Activated naive CD8-positive, alpha-beta T cell (primary cell): ENCODE data around the gene GPN2.
"Not testable (repeated sequence)": the region's sequence is repeated elsewhere in the genome, so short reads cannot be mapped to it uniquely, and the experiment has no call there.

Experiments used
- H3K27ac Mint-ChIP-seq: one replicate; pipeline ENCODE4 v1.8.0; 2021; ENCODE audit warnings: mixed read lengths
- H3K27me3 Mint-ChIP-seq: one replicate; pipeline ENCODE4 v1.8.0; 2021; ENCODE audit warnings: mixed read lengths
- H3K36me3 Mint-ChIP-seq: one replicate; pipeline ENCODE4 v1.8.0; 2021; ENCODE audit warnings: mixed read lengths
- H3K4me1 Mint-ChIP-seq: one replicate; pipeline ENCODE4 v1.8.0; 2021; ENCODE audit warnings: low read depth, mixed read lengths
- H3K4me3 Mint-ChIP-seq: one replicate; pipeline ENCODE4 v1.8.0; 2021; ENCODE audit warnings: mild to moderate bottlenecking, mixed read lengths
- H3K9me3 Mint-ChIP-seq: one replicate; pipeline ENCODE4 v1.8.0; 2021; ENCODE audit warnings: low read depth, mixed read lengths

GPN2 gene

DNA sequence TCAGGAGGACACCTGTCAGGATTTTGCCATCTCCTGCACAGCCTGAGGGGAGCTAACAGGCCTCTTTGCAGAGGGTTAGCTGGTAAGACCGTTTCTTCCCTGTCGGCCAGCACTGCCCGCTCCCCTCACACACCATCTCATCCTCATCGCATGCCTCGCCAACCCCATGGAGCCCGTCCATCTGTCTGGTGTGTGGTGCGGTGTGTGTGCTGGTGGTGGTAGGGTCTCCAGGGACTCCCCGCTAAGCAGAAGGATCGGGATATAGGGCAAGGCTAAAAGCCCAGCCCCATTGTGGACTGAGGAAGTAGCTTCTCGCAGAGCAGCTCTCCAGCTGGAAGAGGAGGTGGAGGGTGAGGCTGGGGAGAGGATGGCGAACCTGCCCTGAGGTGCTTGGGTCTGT lies 33.9 kb downstream of the GPN2 start:
- Mint-ChIP-seq H3K27me3 (no peaks in the 10 kb centered on the region), H3K4me1 (no peaks in the 10 kb centered on the region), H3K27ac (no peak overlapping the region), H3K9me3 (no peaks in the 10 kb centered on the region), H3K4me3 (no peak overlapping the region), H3K36me3 (peaks cover 4% of the 10 kb centered on the region)

DNA sequence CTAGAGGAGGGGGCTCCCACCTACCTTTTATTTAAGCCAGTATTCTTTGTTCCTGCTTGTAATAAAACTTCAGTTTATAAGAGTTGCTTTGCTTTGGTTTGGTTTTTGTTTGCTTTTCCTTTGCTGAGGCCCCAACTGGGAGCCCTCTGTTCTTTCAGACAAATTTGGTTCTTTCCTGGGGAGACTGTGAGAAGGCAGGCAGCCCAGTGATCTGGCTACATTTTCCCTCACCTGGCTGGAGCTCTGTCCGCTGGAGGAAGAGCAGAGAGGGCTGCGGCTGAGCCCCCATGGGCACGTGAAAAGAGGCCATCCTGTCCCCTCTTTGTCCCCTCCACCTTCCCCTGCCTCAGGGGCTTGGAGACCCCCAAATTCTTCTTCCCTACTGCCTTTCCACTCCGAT lies 34.4 kb downstream of the GPN2 start:
- H3K36me3 Mint-ChIP-seq = peaks cover 4% of the 10 kb centered on the region
- no peak overlapping the region for H3K4me3 Mint-ChIP-seq
- H3K27me3 Mint-ChIP-seq = no peaks in the 10 kb centered on the region
- H3K9me3 Mint-ChIP-seq = no peaks in the 10 kb centered on the region
- H3K4me1 Mint-ChIP-seq = no peaks in the 10 kb centered on the region
- H3K27ac Mint-ChIP-seq = no peak overlapping the region

DNA sequence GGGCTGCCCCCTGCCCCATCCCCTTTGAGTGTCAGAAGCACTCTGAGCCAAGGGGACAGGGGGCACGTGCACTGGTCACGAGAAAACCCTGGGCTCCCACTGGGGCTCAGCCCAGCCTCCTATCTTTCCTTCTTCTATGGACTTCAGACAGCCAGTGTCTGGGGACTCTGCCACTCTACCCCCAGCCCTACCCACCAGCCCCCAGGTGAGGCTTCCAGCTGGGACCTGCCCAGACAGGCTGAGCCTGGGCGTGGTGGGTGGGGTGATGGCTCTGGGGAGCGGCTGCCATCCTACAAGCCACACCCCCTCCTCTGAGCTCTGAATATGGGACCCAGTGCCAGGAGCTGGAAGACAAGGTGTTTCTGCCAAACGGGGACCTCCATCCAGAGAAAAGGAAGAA lies 35.2 kb downstream of the GPN2 start:
- Mint-ChIP-seq H3K9me3 (no peaks in the 10 kb centered on the region), H3K4me1 (no peaks in the 10 kb centered on the region), H3K36me3 (peaks cover 4% of the 10 kb centered on the region), H3K4me3 (no peak overlapping the region), H3K27me3 (no peaks in the 10 kb centered on the region), H3K27ac (no peak overlapping the region)

DNA sequence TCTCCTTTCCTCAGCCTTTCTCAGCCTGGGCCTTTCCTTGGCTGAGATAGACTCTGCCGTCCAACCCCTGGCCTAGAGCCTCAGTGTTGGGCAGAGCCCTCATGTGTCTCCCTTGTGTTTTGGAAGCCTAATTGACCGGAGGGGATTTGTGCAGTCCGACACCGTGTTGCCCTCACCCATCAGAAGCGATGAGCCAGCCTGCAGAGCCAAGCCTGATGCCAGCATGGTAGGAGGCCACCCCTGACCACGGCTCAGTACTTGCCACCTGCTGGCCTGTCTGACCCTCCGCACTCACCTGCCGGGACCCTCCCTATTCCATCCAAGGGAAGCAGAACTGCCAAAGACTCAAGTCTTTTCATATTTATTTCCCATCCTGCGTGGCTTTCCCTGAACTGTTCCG lies 36.5 kb downstream of the GPN2 start:
- peaks cover 4% of the 10 kb centered on the region for H3K36me3 Mint-ChIP-seq
- H3K4me1 Mint-ChIP-seq = no peaks in the 10 kb centered on the region
- no peak overlapping the region for H3K27ac Mint-ChIP-seq
- no peaks in the 10 kb centered on the region for H3K9me3 Mint-ChIP-seq
- H3K27me3 Mint-ChIP-seq = no peaks in the 10 kb centered on the region
- no peak overlapping the region for H3K4me3 Mint-ChIP-seq

DNA sequence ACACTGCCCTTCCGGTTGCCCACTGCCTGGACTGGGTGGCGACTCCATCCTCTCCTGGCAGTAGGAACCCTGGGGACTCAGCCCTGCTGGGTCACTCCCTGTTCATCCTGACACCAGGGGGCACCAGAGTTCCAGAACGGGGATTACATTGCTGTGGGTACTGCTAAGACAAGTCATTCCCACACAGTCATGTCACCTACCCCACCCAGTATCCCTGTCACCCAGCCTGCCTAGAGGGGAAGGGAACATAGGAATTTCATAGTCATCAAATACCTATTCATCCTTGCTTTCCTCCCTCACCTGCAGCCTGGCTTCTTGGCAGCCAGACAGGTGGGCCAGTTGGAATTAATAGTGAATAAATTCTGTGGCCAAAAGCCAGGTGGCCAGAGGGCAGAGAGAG lies 36.9 kb downstream of the GPN2 start:
- Mint-ChIP-seq H3K36me3 (peaks cover 4% of the 10 kb centered on the region), H3K27me3 (no peaks in the 10 kb centered on the region), H3K4me1 (no peaks in the 10 kb centered on the region), H3K27ac (no peak overlapping the region), H3K9me3 (no peaks in the 10 kb centered on the region), H3K4me3 (no peak overlapping the region)

DNA sequence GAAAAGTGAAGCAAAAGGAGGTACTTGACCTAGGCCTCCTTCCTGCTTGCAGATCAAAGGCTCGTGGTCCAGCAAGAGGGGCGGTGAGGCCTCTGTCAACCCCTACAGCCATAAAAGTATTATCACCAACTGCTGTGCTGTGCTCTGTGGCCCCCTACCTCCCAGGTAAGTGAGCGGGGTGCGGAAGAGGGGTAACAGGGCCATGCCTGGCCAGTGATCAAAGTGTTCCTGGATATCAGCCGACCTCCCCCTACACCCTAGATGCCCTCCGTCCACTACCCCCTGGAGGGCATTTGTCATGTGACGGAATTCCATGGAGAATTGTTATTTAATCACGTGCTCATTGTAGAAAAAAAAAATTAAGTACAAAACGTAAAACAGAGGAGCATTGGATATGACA lies 37.4 kb downstream of the GPN2 start:
- Mint-ChIP-seq H3K9me3 (no peaks in the 10 kb centered on the region), H3K4me3 (no peak overlapping the region), H3K36me3 (peaks cover 6% of the 10 kb centered on the region), H3K27me3 (no peaks in the 10 kb centered on the region), H3K27ac (no peak overlapping the region), H3K4me1 (no peaks in the 10 kb centered on the region)

DNA sequence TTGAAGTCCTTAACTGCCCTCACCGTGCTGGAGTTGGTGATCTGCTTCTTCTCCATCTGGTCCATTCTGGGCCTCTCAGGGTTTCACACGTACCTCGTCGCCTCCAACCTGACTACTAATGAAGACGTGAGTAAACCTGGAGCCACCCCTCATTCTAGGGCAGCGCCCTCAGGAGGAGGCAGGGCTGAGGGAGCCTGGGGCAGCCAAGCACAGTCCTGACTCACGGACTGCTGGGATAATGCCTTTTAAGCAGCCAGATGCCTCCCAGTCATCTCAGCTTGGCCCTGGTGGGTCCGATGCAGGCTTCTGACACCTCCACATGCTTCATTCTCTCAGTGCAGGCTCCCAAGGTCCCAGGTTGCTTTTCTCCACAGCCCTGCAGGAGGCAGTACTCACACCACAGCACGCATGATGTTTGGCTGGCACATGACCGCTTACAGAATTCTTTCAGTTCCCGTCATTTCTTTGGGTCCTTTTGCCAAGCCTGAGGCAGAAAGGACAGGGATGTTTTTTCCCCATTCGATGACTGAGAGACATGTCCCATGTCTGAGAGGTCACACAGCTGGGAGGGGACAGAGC lies 38.9 kb downstream of the GPN2 start:
- H3K9me3 Mint-ChIP-seq = no peaks in the 10 kb centered on the region
- H3K36me3 Mint-ChIP-seq = peaks cover 9% of the 10 kb centered on the region
- H3K4me1 Mint-ChIP-seq = no peaks in the 10 kb centered on the region
- no peak overlapping the region for H3K27ac Mint-ChIP-seq
- no peaks in the 10 kb centered on the region for H3K27me3 Mint-ChIP-seq
- no peak overlapping the region for H3K4me3 Mint-ChIP-seq

DNA sequence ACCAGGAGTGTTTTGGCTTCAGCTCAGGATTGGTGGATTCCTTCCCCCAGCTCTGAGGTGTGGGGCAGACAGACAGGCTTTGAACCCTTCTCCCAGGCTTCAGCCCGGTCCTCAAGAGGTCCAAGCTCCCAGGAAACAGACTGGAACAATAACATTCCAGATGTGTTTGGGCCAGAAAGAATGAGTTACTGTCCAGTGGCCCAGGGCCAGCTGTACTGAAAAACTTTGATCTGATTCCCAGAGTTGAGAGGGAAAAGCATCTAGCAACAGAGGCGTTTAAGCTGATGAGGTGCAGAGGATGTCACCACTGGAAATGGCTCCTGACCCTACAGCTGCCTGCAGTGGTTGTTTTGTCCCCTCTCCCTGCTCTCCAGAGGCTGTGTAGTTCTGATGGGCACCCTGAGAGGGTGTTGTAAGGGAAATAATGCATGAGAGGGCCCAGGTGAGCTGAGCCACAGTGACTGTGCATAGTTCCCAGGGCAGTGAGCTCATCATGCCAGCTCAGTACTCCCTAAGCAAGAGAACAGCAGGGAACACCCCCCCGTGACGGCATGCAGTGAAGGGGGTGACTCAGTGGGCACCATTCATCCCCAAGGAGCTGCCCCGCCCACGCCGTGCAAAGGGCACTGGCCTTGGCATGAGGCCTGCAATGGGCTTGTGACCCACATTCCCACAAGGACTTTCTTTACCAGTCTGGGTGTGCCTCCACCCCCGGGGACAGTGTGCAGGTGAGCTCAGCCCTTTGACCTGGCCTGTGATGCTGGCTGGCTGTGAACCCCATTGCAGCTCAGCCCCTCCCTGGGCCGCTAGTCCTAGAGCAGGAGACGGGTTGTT lies 40.9 kb downstream of the GPN2 start:
- H3K4me1 Mint-ChIP-seq = no peaks in the 10 kb centered on the region
- H3K4me3 Mint-ChIP-seq = no peak overlapping the region
- H3K27me3 Mint-ChIP-seq = no peaks in the 10 kb centered on the region
- no peaks in the 10 kb centered on the region for H3K9me3 Mint-ChIP-seq
- peaks cover 9% of the 10 kb centered on the region for H3K36me3 Mint-ChIP-seq
- peak overlapping the region; percentile 22 for H3K27ac Mint-ChIP-seq

DNA sequence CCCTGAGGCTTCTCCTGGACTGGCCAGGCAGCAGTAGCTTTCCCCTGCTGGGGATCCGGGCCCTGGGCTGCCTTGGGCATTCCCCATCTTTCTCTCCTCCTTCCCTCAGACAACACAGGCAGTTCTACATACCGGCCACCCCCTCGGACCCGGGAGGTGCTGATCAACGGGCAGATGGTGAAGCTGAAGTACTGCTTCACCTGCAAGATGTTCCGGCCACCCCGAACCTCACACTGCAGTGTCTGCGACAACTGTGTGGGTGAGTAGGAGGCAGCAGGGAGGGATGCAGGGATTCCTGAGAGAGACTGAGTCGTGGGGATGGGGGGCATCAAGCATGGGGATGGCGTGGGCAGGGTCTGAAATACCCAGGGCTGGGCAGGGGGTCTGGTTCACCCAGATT lies 41.6 kb downstream of the GPN2 start:
- Mint-ChIP-seq H3K27ac (no peak overlapping the region), H3K36me3 (peaks cover 9% of the 10 kb centered on the region)

DNA sequence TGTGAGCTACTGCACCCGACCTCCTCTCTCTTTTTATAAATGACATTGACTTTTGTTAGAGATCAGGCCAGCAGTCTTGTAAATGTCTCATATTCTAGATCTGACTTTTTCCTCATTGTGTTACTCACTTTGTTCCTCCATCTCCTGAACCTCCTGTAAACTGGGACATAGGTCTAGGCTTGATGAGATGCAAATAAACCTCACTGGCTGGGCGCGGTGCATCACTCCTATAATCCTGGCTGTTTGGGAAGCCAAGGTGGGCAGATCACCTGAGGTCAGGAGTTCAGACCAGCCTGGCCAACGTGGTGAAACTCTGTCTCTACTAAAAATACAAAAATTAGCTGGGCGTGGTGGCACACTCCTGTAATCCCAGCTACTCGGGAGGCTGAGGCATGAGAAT lies 42.3 kb downstream of the GPN2 start:
- H3K36me3 Mint-ChIP-seq, H3K4me1 Mint-ChIP-seq, H3K9me3 Mint-ChIP-seq, H3K27me3 Mint-ChIP-seq, H3K4me3 Mint-ChIP-seq: not testable (repeated sequence)
- peak overlapping the region; percentile 46 for H3K27ac Mint-ChIP-seq

More for the DNA sequence above, 41.6 kb downstream of the GPN2 start:
- no peaks in the 10 kb centered on the region for H3K9me3 Mint-ChIP-seq
- no peaks in the 10 kb centered on the region for H3K27me3 Mint-ChIP-seq
- H3K4me1 Mint-ChIP-seq = no peaks in the 10 kb centered on the region
- no peak overlapping the region for H3K4me3 Mint-ChIP-seq

DNA sequence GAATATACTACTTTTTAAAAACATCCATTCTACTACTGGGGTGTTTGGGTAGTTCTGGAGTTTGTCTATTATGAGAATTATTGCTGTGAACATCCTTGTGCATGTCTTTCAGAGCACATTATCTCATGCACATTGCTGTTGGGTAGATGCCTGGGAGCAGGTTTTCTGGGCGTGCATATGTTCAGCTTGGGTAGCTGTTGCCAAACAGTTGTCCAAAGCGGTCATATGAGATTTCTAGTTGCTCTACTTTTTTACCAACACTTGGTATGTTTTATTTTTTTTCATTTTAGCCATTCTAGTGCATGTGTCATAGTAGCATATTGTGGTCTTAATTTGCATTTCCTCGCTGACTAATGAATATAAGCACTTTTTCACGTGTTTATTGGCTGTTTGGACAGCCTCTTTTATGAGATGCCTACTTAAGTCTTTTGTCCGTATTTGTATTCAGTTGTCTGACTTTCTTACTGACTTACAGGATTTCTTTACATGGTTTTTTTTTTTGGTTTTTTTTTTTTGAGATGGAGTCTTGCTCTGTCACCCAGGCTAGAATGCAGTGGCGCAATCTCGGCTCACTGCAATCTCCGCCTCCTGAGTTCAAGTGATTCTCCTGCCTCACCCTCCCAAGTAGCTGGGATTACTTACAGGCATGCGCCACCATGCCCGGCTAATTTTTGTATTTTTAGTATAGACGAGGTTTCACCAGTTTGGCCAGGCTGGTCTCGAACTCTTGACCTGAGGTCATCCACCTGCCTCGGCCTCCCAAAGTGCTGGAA lies 45.5 kb downstream of the GPN2 start:
- H3K9me3 Mint-ChIP-seq = no peaks in the 10 kb centered on the region
- peak overlapping the region; percentile 28 for H3K27ac Mint-ChIP-seq
- no peaks in the 10 kb centered on the region for H3K4me1 Mint-ChIP-seq
- peaks cover 4% of the 10 kb centered on the region for H3K36me3 Mint-ChIP-seq
- H3K27me3 Mint-ChIP-seq = no peaks in the 10 kb centered on the region
- no peak overlapping the region for H3K4me3 Mint-ChIP-seq

DNA sequence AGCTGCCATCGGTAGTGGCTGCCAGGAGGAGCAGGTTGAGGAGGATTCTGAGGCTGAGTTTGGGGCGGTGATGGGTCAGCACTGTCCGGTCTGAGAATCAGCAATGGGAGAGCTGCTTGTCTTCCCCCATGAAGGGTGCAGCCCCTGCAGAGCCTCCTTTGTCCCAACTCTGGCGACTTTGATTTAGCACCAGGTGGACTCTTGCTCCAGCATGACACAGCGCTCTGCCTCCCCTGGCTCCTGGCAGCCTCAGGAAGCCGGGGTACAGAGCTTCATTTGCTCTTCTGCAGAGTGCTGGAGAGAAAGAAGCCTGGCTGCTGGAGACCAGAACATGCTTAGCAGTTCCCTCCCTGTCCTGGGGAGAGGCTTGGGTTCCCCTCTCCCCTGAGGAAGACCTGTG lies 50.3 kb downstream of the GPN2 start:
- H3K9me3 Mint-ChIP-seq = no peaks in the 10 kb centered on the region
- H3K4me1 Mint-ChIP-seq = peaks cover 10% of the 10 kb centered on the region
- H3K27me3 Mint-ChIP-seq = no peaks in the 10 kb centered on the region
- no peak overlapping the region for H3K4me3 Mint-ChIP-seq
- no peaks in the 10 kb centered on the region for H3K36me3 Mint-ChIP-seq
- no peak overlapping the region for H3K27ac Mint-ChIP-seq

DNA sequence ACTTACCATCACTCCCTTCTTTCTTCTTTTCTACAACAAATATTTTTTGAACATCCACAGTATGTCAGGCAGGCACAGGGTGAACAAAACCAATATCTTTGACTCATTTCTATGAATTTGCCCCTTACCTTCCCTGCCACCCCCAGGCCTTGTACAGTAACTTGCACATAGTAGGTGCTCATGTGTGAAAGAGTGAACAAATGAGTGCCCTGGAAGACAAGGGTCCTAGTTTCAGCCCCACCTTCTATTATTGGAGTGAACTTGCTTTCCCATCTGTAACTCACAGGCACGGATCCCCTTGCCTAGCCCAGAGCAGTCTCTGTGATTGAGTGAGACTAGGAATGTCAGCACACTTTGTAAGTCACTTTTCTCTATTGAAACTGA lies 50.8 kb downstream of the GPN2 start:
- H3K4me1 Mint-ChIP-seq = peaks cover 14% of the 10 kb centered on the region
- no peak overlapping the region for H3K4me3 Mint-ChIP-seq
- H3K9me3 Mint-ChIP-seq = no peaks in the 10 kb centered on the region
- H3K36me3 Mint-ChIP-seq = no peaks in the 10 kb centered on the region
- peak overlapping the region; percentile 68 for H3K27ac Mint-ChIP-seq
- H3K27me3 Mint-ChIP-seq = no peaks in the 10 kb centered on the region

DNA sequence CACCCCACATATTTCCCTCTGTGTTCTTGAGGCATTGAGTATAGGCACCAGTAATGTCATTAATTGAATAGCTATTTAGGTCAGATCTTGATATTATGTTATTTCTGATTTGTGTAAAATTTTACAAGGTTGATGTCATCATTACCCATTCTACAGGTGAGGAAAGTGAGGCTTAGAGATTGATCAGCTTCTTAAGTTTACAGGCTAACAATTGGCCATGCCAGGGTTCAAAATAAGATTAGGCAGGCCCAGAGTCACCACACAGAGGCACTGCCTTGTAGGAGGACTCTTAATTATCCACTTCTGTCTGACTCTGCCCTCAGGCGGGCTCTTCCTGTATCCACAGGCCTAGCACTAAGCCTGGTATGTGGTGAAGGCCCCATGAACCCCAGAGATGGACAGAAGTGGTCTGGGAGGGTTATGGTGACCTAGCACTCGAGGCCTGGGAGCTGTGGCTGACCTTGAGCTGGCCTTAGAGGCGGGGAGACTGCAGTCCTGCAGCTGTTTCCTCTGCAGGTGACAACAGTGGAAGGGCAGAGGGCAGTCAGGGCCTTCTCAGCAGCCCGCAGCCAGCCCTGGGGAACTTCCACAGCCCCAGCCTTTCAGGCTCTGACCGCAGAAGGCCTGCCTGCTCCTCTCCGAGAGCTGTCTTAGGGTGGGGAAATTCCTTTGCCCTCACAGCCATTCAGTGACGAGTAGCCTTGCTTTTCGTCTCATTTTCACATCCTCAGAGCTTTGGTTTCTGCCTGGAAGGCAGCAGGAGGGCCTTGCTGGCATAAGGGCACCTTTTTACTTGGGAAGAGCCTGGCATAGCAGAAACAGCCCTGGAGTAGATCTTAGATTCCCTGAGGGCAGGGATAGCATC lies 51.4 kb downstream of the GPN2 start:
- Mint-ChIP-seq H3K27ac (no peak overlapping the region), H3K27me3 (no peaks in the 10 kb centered on the region), H3K4me3 (no peak overlapping the region), H3K36me3 (no peaks in the 10 kb centered on the region), H3K4me1 (peaks cover 21% of the 10 kb centered on the region), H3K9me3 (no peaks in the 10 kb centered on the region)

DNA sequence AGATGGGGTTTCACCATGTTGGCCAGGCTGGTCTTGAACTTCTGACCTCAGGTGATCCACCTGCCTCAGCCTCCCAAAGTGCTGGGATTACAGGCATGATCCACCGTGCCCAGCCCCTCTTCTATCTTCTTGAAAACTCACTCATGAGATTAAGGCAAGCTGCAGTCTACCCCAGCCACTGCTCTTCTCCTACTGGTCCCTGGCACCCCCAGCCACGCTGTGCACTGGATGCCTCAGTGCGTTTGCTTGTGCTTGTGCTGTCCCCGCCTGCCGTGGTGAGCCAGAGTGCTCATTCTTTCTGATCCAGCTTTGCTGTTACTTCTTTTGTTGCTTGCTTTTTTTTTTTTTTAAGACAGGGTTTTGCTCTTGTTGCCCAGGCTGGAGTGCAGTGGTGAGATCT lies 52.4 kb downstream of the GPN2 start:
- peaks cover 31% of the 10 kb centered on the region for H3K4me1 Mint-ChIP-seq
- not testable (repeated sequence) for H3K9me3 Mint-ChIP-seq, H3K27ac Mint-ChIP-seq, H3K27me3 Mint-ChIP-seq, H3K36me3 Mint-ChIP-seq, H3K4me3 Mint-ChIP-seq
